GM12878 (cell line): ENCODE measurements around the gene ITIH5. TPM values are rescaled to one million over a fixed set of nuclear protein-coding genes. Genes with fewer than 3 reads are reported as not detected.

Source experiments
- ATAC-seq: fragments of 200-7000 bp; cut with Tn5 transposase; 3 replicates; pipeline ENCODE4 v1.9.1; 2020; ENCODE audit warnings: mild to moderate bottlenecking, moderate library complexity
- BruUV-seq: library from RNA; stranded (reverse); fragments of 400-500 nt; replicated peaks from 2 replicates; lab custom pipeline; 2021; lab: Mats Ljungman, UMichigan
- CTCF ChIA-PET: fragments of 300-600 bp; sonication (Branson Sonifier 250); formaldehyde crosslinking; extraction: SDS; loops from one replicate; lab custom pipeline; 2021; ENCODE audit warnings: inconsistent platforms; lab: Yijun Ruan, JAX
- POLR2A ChIA-PET: fragments of 350-600 bp; formaldehyde crosslinking; extraction: SDS; loops from one replicate; lab custom pipeline; 2021; ENCODE audit warnings: inconsistent platforms; lab: Charles Lee
- RAD21 ChIA-PET: fragments of 300-600 bp; sonication (Branson Sonifier 250); formaldehyde crosslinking; loops from one replicate; lab custom pipeline; 2023; ENCODE audit warnings: antibody characterized with exemption; ENCODE audit not compliant: unreplicated experiment; lab: Charles Lee
- SMC1A ChIA-PET: fragments of 300-600 bp; sonication (Branson Sonifier 250); formaldehyde crosslinking; loops from one replicate; lab custom pipeline; 2023; ENCODE audit not compliant: unreplicated experiment, uncharacterized antibody; lab: Charles Lee
- DNase-seq: peaks from one replicate; pipeline ENCODE4 v3.0.0-alpha.2; 2011; ENCODE audit warnings: low read depth, low spot score
- FAIRE-seq: peaks from 3 replicates; lab custom pipeline; 2011; peaks lifted over from hg19 to GRCh38; lab: Jason Lieb, UNC
- H2AFZ ChIP-seq: 2 replicates; pipeline ENCODE4 v1.6.0; 2011; ENCODE audit warnings: low read depth, low read length, control low read depth; ENCODE audit not compliant: control insufficient read depth
- H3K27ac ChIP-seq: 2 replicates; pipeline ENCODE4 v1.5.1; 2011; ENCODE audit warnings: control low read depth; ENCODE audit not compliant: control insufficient read depth, insufficient read depth
- H3K27me3 ChIP-seq, 2 experiments: replicated peaks in 1 of 2; 2 replicates each; pipeline versions ENCODE4 v1.6.0 to v1.6.1; 2011; ENCODE audit warnings: low read length in 1 of 2; ENCODE audit not compliant: control insufficient read depth in 2 of 2, insufficient read depth in 2 of 2
- H3K36me3 ChIP-seq, 2 experiments: 2 replicates each; pipeline ENCODE4 v1.5.1; 2011; ENCODE audit warnings: low read length in 1 of 2; ENCODE audit not compliant: control insufficient read depth in 2 of 2, insufficient read depth in 2 of 2
- H3K4me1 ChIP-seq: 2 replicates; pipeline ENCODE4 v1.6.1; 2011; ENCODE audit warnings: mild to moderate bottlenecking, low read length, moderate library complexity, mixed read lengths; ENCODE audit not compliant: control insufficient read depth, insufficient read depth
- H3K4me2 ChIP-seq: 2 replicates; pipeline ENCODE4 v1.6.0; 2011; ENCODE audit warnings: control low read depth; ENCODE audit not compliant: control insufficient read depth, insufficient read depth
- H3K4me3 ChIP-seq: fragments of 200-600 bp; sonication (generic); 2 replicates; pipeline ENCODE4 v1.5.1; 2016
- H3K79me2 ChIP-seq: 2 replicates; pipeline ENCODE4 v1.6.0; 2011; ENCODE audit warnings: low read length; ENCODE audit not compliant: control insufficient read depth, insufficient read depth
- H3K9ac ChIP-seq: 2 replicates; pipeline ENCODE4 v1.8.0; 2011; ENCODE audit warnings: low read length, control low read depth, mixed read lengths; ENCODE audit not compliant: control insufficient read depth, insufficient read depth
- H3K9me3 ChIP-seq: replicated peaks from 3 replicates; pipeline ENCODE4 v1.5.1; 2011; ENCODE audit warnings: mild to moderate bottlenecking, low read length; ENCODE audit not compliant: control insufficient read depth, insufficient read depth
- H4K20me1 ChIP-seq: 2 replicates; pipeline ENCODE4 v1.6.0; 2011; ENCODE audit not compliant: control insufficient read depth, insufficient read depth
- ASH2L ChIP-seq: fragments of 300-600, 200-600 bp; sonication (generic); IDR thresholded peaks from 2 replicates; pipeline ENCODE4 v1.6.1; 2017; ENCODE audit warnings: low read depth, mild to moderate bottlenecking, borderline replicate concordance
- BCLAF1 ChIP-seq: fragments of 450-650 bp; IDR thresholded peaks from 2 replicates; pipeline ENCODE4 v1.6.1; 2017; ENCODE audit warnings: antibody characterized with exemption, mild to moderate bottlenecking, moderate library complexity
- EP300 ChIP-seq, 2 experiments: fragments of 150-350 bp in 1 of 2; IDR thresholded peaks; 2 replicates each; pipeline ENCODE4 v1.6.1; 2011 to 2012; ENCODE audit warnings: low read depth in 2 of 2, low read length in 2 of 2, borderline replicate concordance in 1 of 2, improper control_type of control experiment in 1 of 2, inconsistent platforms in 1 of 2; ENCODE audit not compliant: control insufficient read depth in 1 of 2
- IKZF1 ChIP-seq: fragments of 450-650 bp; conservative IDR thresholded peaks from 2 replicates; pipeline ENCODE4 v1.6.1; 2017; ENCODE audit warnings: antibody characterized with exemption, mild to moderate bottlenecking
- WGBS: methylation state at CpG from one replicate; pipeline ENCODE4 v1.1.6; 2016; ENCODE audit warnings: low lambda C conversion rate; ENCODE audit not compliant: insufficient replicate concordance, insufficient coverage; ENCODE audit errors: missing lambda C conversion rate; 5-methylcytosine and 5-hydroxymethylcytosine counted together
- in situ Hi-C: fragments of 300-500 bp; cut with MboI; formaldehyde crosslinking; loops from 9 replicates; pipeline ENCODE4 v1.14.3; 2018; ENCODE audit warnings: mixed read lengths
- intact Hi-C: fragments of 100-400 bp; cut with micrococcal nuclease; formaldehyde crosslinking; loops from one replicate; pipeline ENCODE4 v1.14.2; 2022; ENCODE audit not compliant: unreplicated experiment
- polyA plus RNA-seq, 11 experiments: library from polyadenylated mRNA; depleted of rRNA in 4 of 11; unstranded in 6 of 11; stranded (reverse) in 5 of 11; fragments of >200 nt; fragmentation: Nextera tagmentation in 4 of 11; fragmentation: Illumina TruSeq in 1 of 11; extraction: Ambion mirVana in 4 of 11; extraction: Trizol in 1 of 11; gene quantifications; 1 replicate in 1 of 11; 2 replicates in 10 of 11; pipeline versions ENCODE4 v1.2.1 to v1.2.3, GENCODE V29; 2011 to 2016; ENCODE audit warnings: inconsistent platforms in 2 of 11, missing spikeins in 2 of 11, low read depth in 1 of 11
- total RNA-seq, 4 experiments: library from RNA; depleted of rRNA in 3 of 4; stranded (reverse); fragments of >200 nt in 3 of 4; fragmentation: Illumina TruSeq in 1 of 4; extraction: Trizol in 1 of 4; gene quantifications; 2 replicates each; pipeline versions ENCODE4 v1.2.1 to v1.2.3, GENCODE V29; 2013 to 2021

The ITIH5 gene
- total and polyA plus RNA-seq, 10 of the 15 experiments (the other 5 are each of a cell fraction or from before 2014, with no cell fraction given): 0.14 to 0.43 (median 0.21) TPM; not detected in 7

- intact Hi-C loops (loop anchor here (2.0 to 10.0 kb wide), 5 partner anchors 51 to 1779 kb away; partner anchors contain the start of genes ATP5F1C, KIN and SFMBT2), in situ Hi-C loops (loop anchor here (5.0 to 10.0 kb wide), 2 partner anchors 164 to 1691 kb away; no protein-coding TSS in a partner anchor)
- no peak overlapping the region for H3K9ac ChIP-seq
- DNase-seq: no peak
- H3K4me1 ChIP-seq: peaks cover 16% of the 10 kb centered on the region
- no peaks in the 10 kb centered on the region for H4K20me1 ChIP-seq
- no peaks in the 10 kb centered on the region for H3K36me3 ChIP-seq
- ChIA-PET RAD21 (interaction anchor here (0.6 to 4.5 kb wide), 4 partner anchors 22 to 163 kb away, joined by 3 to 109 read pairs (median 6); no protein-coding TSS in a partner anchor), CTCF (interaction anchor here (1.0 to 5.1 kb wide), 7 partner anchors 22 to 1686 kb away, joined by 3 to 187 read pairs (median 25); partner anchors contain the start of genes ATP5F1C and KIN), POLR2A (interaction anchor here (1.0 to 1.5 kb wide), 2 partner anchors 31 to 52 kb away, joined by 4 to 7 read pairs; no protein-coding TSS in a partner anchor), SMC1A (interaction anchor here (1.2 to 3.8 kb wide), 7 partner anchors 32 to 164 kb away, joined by 3 to 51 read pairs (median 4); no protein-coding TSS in a partner anchor)
- H3K4me2 ChIP-seq: no peak overlapping the region
- FAIRE-seq: no peak
- H3K27me3 ChIP-seq: peaks cover 0 to 6% of the 10 kb centered on the region in 2 experiments; a peak in 1 of 4 replicates
- H3K27ac ChIP-seq: no peak overlapping the region
- no peak for TF ChIP-seq BCLAF1
- no peak for TF ChIP-seq IKZF1
- no peak for TF ChIP-seq ASH2L
- no peak for TF ChIP-seq EP300 (IDR thresholded peaks at IDR 0.05; ENCODE audit: borderline replicate concordance in 1 of 2, control insufficient read depth in 1 of 2, low read depth in 2 of 2, low read length in 2 of 2)
- BruUV-seq: no TSS peak
- no peaks in the 10 kb centered on the region; the same call in 2 of the 3 replicates for H3K9me3 ChIP-seq
- H3K79me2 ChIP-seq: no peaks in the 10 kb centered on the region
- no peak overlapping the region for H3K4me3 ChIP-seq
- no peak for ATAC-seq
- no peak overlapping the region for H2AFZ ChIP-seq
- 79% methylated on average over 4 of the region's 4 CpGs for WGBS
Measured at GRCh38 chr10:7523656-7524055, 143.1 kb downstream of the ITIH5 start.
